Retinal pigment epithelial cell (primary cell): ENCODE results near the gene ABCC8.
A peak's percentile ranks its signal among the peaks of the same experiment; 100 is the strongest.

Source experiments
- DNase-seq: peaks from one replicate; pipeline ENCODE4 v3.0.0-alpha.2; 2010; ENCODE audit warnings: low read depth
- H3K4me3 ChIP-seq: 2 replicates; pipeline ENCODE4 v1.5.1; 2011; ENCODE audit warnings: mild to moderate bottlenecking, low read length, control low read depth, moderate library complexity
- CTCF ChIP-seq: conservative IDR thresholded peaks from 2 replicates; pipeline ENCODE4 v1.5.1; 2011; ENCODE audit warnings: low read depth, low read length, control low read depth, inconsistent platforms

Gene ABCC8

GRCh38 chr11:17387254-17387653 lies 89.4 kb downstream of the ABCC8 start:
- no peak for TF ChIP-seq CTCF
- DNase-seq: no peak
- H3K4me3 ChIP-seq: no peak overlapping the region

GRCh38 chr11:17386331-17387084 lies 90.1 kb downstream of the ABCC8 start:
- DNase-seq: no peak
- peak; percentile 77 for TF ChIP-seq CTCF
- H3K4me3 ChIP-seq: no peak overlapping the region

- no peak for DNase-seq
- no peak for TF ChIP-seq CTCF
Observed at GRCh38 chr11:17385926-17386325, 90.7 kb downstream of the ABCC8 start.

GRCh38 chr11:17385492-17385891 lies 91.2 kb downstream of the ABCC8 start:
- TF ChIP-seq CTCF: no peak
- no peak for DNase-seq
- H3K4me3 ChIP-seq: no peak overlapping the region

More at GRCh38 chr11:17385926-17386325, 90.7 kb downstream of the ABCC8 start:
- no peak overlapping the region for H3K4me3 ChIP-seq

- no peak overlapping the region for H3K4me3 ChIP-seq
- peak; percentile 90 for TF ChIP-seq CTCF
- no peak for DNase-seq
Observed at GRCh38 chr11:17384002-17384511, 92.6 kb downstream of the ABCC8 start.

GRCh38 chr11:17383461-17383860 lies 93.2 kb downstream of the ABCC8 start:
- DNase-seq: no peak

More at GRCh38 chr11:17383461-17383860, 93.2 kb downstream of the ABCC8 start:
- TF ChIP-seq CTCF: no peak
- no peak overlapping the region for H3K4me3 ChIP-seq
